HL-60 (cell line): Measurements from ENCODE around the gene VAV2.

Experiments
- TF ChIP-seq, protein P1 (sequence below): IDR thresholded peaks from one replicate; pipeline ENCODE4 v1.5.1; 2011; ENCODE audit warnings: low read length, control low read depth, inconsistent platforms; ENCODE audit not compliant: insufficient read depth
- TF ChIP-seq, protein P2 (sequence below): IDR thresholded peaks from 2 replicates; pipeline ENCODE4 v1.6.1; 2012; ENCODE audit warnings: low read depth; ENCODE audit not compliant: insufficient replicate concordance

DNA sequence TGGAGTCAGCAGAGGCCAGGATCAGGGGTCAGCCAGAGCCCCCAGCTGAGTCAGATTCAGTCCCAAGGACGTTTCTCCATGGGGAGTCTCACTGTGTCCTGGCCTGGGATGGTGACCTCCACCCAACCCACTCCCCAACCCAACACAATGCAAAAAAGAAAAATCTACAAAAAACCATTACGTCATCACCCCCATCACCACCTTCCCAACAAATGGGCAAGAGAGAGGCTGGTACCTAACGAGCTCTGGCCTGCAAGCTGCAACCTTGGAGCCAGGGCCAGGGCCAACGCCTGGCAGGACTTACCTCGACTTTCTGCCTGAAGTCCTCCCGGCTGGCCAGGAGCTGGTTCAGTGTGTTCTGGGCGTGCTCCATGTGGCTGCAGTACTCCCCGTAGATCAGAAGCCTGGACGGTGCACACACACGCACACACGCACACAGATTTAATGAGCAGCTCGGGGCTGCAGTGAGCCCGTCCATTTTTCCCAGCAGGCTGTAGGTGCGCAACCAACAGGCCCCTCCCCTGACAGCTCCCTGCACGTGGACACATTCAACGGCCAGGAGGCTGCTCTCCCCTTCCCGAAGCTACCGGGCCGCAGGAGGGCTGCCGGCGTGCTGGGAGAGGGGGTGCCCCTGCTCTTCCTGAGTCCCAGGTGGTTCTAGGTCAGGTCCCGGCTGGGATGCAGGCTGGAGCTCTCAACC, 194.6 kb downstream of the VAV2 start:
- TF ChIP-seq, protein P1, sequence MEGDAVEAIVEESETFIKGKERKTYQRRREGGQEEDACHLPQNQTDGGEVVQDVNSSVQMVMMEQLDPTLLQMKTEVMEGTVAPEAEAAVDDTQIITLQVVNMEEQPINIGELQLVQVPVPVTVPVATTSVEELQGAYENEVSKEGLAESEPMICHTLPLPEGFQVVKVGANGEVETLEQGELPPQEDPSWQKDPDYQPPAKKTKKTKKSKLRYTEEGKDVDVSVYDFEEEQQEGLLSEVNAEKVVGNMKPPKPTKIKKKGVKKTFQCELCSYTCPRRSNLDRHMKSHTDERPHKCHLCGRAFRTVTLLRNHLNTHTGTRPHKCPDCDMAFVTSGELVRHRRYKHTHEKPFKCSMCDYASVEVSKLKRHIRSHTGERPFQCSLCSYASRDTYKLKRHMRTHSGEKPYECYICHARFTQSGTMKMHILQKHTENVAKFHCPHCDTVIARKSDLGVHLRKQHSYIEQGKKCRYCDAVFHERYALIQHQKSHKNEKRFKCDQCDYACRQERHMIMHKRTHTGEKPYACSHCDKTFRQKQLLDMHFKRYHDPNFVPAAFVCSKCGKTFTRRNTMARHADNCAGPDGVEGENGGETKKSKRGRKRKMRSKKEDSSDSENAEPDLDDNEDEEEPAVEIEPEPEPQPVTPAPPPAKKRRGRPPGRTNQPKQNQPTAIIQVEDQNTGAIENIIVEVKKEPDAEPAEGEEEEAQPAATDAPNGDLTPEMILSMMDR, result no peak
- TF ChIP-seq, protein P2, sequence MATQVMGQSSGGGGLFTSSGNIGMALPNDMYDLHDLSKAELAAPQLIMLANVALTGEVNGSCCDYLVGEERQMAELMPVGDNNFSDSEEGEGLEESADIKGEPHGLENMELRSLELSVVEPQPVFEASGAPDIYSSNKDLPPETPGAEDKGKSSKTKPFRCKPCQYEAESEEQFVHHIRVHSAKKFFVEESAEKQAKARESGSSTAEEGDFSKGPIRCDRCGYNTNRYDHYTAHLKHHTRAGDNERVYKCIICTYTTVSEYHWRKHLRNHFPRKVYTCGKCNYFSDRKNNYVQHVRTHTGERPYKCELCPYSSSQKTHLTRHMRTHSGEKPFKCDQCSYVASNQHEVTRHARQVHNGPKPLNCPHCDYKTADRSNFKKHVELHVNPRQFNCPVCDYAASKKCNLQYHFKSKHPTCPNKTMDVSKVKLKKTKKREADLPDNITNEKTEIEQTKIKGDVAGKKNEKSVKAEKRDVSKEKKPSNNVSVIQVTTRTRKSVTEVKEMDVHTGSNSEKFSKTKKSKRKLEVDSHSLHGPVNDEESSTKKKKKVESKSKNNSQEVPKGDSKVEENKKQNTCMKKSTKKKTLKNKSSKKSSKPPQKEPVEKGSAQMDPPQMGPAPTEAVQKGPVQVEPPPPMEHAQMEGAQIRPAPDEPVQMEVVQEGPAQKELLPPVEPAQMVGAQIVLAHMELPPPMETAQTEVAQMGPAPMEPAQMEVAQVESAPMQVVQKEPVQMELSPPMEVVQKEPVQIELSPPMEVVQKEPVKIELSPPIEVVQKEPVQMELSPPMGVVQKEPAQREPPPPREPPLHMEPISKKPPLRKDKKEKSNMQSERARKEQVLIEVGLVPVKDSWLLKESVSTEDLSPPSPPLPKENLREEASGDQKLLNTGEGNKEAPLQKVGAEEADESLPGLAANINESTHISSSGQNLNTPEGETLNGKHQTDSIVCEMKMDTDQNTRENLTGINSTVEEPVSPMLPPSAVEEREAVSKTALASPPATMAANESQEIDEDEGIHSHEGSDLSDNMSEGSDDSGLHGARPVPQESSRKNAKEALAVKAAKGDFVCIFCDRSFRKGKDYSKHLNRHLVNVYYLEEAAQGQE, result no peak
